GM13977 (cell line): ENCODE results near the gene LMNTD1.

Source experiments
- DNase-seq: peaks from one replicate; pipeline ENCODE4 v3.0.0; 2012; ENCODE audit warnings: low spot score
- CTCF ChIP-seq: IDR thresholded peaks from 2 replicates; pipeline ENCODE4 v1.5.1; 2012; ENCODE audit warnings: mild to moderate bottlenecking, control low read depth; ENCODE audit not compliant: insufficient read depth; ENCODE audit errors: extremely low read depth, missing control alignments
- in situ Hi-C: fragments of 300-500 bp; cut with MboI; formaldehyde crosslinking; loops from one replicate; pipeline ENCODE4 v1.12.0; 2022; ENCODE audit warnings: low sequenced_read_pairs, low pct_unique_long_range_greater_than_20kb, mixed read lengths, inconsistent platforms; ENCODE audit not compliant: unreplicated experiment

The LMNTD1 gene

DNA sequence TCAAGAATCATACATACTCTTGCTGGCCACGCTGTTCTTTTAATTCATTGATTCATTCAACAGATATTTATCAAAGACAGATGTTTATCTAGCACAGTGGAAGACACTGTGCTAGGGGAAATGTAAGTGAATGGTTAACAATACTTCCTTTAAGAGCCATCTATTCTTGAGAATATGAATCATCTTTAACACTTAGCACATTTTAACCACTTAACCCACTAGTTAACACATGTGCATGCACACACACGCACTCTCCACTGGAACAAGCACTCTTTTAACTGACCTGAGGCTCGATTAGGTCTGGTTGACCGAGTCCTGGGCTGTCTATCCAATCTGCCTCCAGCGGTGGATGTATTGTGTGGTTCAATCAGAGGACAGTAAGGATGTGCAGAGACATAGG lies 34.6 kb downstream of the LMNTD1 start:
- no peak for TF ChIP-seq CTCF
- no peak for DNase-seq
- in situ Hi-C loops, result no loop called here

DNA sequence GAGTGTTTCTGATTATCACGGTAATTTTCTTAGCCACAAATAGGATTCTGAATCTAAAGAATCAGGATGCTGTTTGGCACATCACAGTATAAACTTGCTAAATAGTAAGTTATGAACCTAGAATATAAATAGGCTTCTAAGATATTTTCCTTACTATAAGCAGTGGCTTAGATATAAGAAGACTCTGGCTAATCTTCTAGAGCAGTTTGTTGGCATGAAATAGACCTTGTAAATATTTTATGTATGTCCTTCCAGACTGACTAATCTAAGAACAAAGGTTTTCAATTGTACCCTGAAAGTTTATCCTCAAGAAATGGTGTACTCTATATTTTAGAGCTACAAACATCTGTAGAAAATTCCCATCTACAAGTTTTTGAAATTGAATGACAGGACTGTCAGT lies 48.3 kb downstream of the LMNTD1 start:
- no peak for DNase-seq
- no peak for TF ChIP-seq CTCF
- in situ Hi-C loops, result no loop called here

DNA sequence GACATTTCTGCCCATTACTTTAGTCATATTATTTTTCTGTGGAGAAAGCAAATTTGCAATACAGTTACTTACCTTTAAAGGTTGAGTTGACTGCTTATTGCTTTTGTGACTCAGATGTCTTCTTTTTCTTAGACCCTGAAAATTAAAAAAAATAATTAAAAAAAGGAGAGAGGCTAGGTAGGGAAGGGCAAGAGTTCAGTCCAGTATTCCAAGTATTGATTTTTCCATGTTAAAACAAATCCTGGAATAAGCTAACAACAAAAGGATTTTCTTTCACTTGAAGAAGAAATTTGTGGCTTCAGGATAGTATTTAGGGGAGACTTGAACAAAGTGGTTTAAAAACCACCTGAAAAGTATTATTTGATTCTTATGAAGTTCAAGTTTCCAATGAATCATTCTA lies 49.4 kb downstream of the LMNTD1 start:
- in situ Hi-C loops, result no loop called here
- no peak for DNase-seq
- TF ChIP-seq CTCF, result no peak

DNA sequence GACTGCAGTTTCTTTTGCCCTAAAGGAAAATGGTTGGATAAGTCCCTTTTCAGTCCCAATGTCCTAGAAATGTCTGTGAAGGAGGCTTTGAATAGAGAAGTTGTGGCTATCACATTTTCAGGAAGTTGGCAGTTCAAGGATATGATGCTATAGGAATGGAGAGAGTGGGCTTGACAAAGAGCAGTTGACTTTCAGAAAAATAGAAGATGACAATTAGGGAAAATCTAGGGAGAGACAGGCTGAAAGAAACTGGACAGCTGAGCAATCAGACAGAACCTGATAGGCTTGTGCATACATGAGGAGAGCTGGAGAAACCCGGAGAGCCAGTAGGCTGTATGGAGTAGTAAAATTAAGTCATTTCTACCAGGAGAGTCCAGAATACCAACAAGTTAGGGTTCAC lies 50.5 kb downstream of the LMNTD1 start:
- no peak for DNase-seq
- in situ Hi-C loops, result no loop called here
- no peak for TF ChIP-seq CTCF

DNA sequence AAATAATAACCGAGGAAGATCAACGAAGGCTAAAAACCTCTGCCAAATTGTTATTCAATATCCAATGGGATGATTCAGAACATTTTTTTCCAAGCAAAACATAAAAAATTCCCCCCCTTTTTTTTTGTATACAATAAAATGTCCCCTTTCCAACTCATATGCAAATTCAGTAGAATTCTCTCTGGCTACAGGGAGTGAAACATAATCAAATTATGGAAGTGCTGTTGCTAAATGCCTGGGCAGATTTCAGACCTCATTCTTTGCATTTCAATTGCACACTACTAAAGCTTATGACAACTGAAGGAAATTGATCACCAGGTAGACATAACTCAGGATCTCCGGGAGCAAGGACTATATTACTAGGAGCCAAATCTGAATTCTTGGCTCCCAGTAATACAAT lies 51.0 kb downstream of the LMNTD1 start:
- TF ChIP-seq CTCF, result no peak
- no peak for DNase-seq
- in situ Hi-C loops, result no loop called here

- in situ Hi-C loops, result no loop called here
- no peak for TF ChIP-seq CTCF
- DNase-seq, result no peak
These were observed 51.5 kb downstream of the LMNTD1 start for GRCh38 chr12:25501549-25501948.

DNA sequence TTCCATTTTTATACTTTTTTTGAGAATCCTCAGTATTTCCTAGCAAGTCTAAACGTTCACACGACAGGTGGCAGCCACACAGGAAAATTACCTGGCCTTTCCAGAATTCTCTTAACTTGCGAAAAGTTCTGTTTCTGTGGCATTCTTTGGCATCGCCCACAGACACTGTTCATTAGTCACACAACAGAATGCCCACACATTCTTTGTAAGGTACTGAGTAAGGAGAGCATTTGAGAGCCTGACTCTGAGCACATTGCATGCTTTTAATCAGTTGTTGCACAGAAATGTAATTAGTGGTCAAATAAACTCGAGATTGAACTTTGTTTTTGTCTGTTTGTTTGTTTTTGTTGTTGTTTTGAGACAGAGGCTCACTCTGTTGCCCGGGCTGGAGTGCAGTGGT lies 52.4 kb downstream of the LMNTD1 start:
- DNase-seq, result no peak
- in situ Hi-C loops, result no loop called here
- no peak for TF ChIP-seq CTCF
